GM23338 (cell line): ENCODE data around the gene CAPN10. TPM values are rescaled to one million over a fixed set of nuclear protein-coding genes. Genes with fewer than 3 reads are reported as not detected.

Experiments used
- ATAC-seq: fragments of 200-7000 bp; cut with Tn5 transposase; 3 replicates; pipeline ENCODE4 v1.9.1; 2020
- DNase-seq: peaks from one replicate; pipeline ENCODE4 v3.0.0-alpha.2; 2015; ENCODE audit warnings: low spot score
- H2AFZ ChIP-seq: fragments of 200-600 bp; sonication (generic); 2 replicates; pipeline ENCODE4 v1.8.0; 2016; ENCODE audit warnings: antibody characterized with exemption, mild to moderate bottlenecking, moderate library complexity
- H3F3A ChIP-seq: fragments of 200-600 bp; sonication (generic); replicated peaks from 2 replicates; pipeline ENCODE4 v1.8.0; 2017; ENCODE audit warnings: antibody characterized with exemption, mixed run types, low read depth
- H3K27ac ChIP-seq: fragments of 200-600 bp; sonication (generic); 2 replicates; pipeline ENCODE4 v1.6.1; 2016; ENCODE audit warnings: low read depth
- H3K27me3 ChIP-seq: fragments of 200-600 bp; sonication (generic); 2 replicates; pipeline ENCODE4 v1.8.0; 2016; ENCODE audit warnings: mild to moderate bottlenecking, mixed run types, moderate library complexity; ENCODE audit not compliant: insufficient read depth
- H3K36me3 ChIP-seq: fragments of 200-600 bp; sonication (generic); 2 replicates; pipeline ENCODE4 v1.8.0; 2016; ENCODE audit warnings: mild to moderate bottlenecking; ENCODE audit not compliant: insufficient read depth
- H3K4me1 ChIP-seq: fragments of 200-600 bp; sonication (generic); 2 replicates; pipeline ENCODE4 v1.8.0; 2016; ENCODE audit warnings: mild to moderate bottlenecking, moderate library complexity; ENCODE audit not compliant: insufficient read depth
- H3K4me2 ChIP-seq: fragments of 200-600 bp; sonication (generic); 2 replicates; pipeline ENCODE4 v1.7.1; 2017; ENCODE audit warnings: mixed run types
- H3K4me3 ChIP-seq: fragments of 200-600 bp; sonication (generic); 2 replicates; pipeline ENCODE4 v1.6.1; 2016; ENCODE audit warnings: mixed run types
- H3K79me2 ChIP-seq: fragments of 200-600 bp; sonication (generic); replicated peaks from 2 replicates; pipeline ENCODE4 v1.8.0; 2017; ENCODE audit warnings: mild to moderate bottlenecking; ENCODE audit not compliant: insufficient read depth
- H3K9me2 ChIP-seq: fragments of 200-600 bp; sonication (generic); 2 replicates; pipeline ENCODE4 v1.8.0; 2017; ENCODE audit not compliant: insufficient read depth
- H4K20me1 ChIP-seq: fragments of 200-600 bp; sonication (generic); replicated peaks from 2 replicates; pipeline ENCODE4 v1.8.0; 2017; ENCODE audit warnings: mild to moderate bottlenecking; ENCODE audit not compliant: insufficient read depth
- H3K27ac Mint-ChIP-seq: 2 replicates; pipeline ENCODE4 v1.8.0; 2020; ENCODE audit warnings: inconsistent platforms, mild to moderate bottlenecking, moderate library complexity, mixed read lengths
- H3K27me3 Mint-ChIP-seq: 3 replicates; pipeline ENCODE4 v1.8.0; 2022; ENCODE audit warnings: low read depth, mild to moderate bottlenecking, moderate library complexity, mixed read lengths, inconsistent platforms; ENCODE audit not compliant: insufficient read depth, poor library complexity
- H3K36me3 Mint-ChIP-seq: 3 replicates; pipeline ENCODE4 v1.8.0; 2021; ENCODE audit warnings: low read depth, mild to moderate bottlenecking, inconsistent platforms, moderate library complexity, mixed read lengths
- H3K4me1 Mint-ChIP-seq: 3 replicates; pipeline ENCODE4 v1.8.0; 2020; ENCODE audit warnings: mild to moderate bottlenecking, inconsistent platforms, mixed read lengths
- H3K4me3 Mint-ChIP-seq: 3 replicates; pipeline ENCODE4 v1.8.0; 2021; ENCODE audit warnings: moderate library complexity, mild to moderate bottlenecking, inconsistent platforms, mixed read lengths
- H3K9me3 Mint-ChIP-seq: 3 replicates; pipeline ENCODE4 v1.8.0; 2020; ENCODE audit warnings: moderate library complexity, mild to moderate bottlenecking, inconsistent platforms, mixed read lengths
- CREB1 ChIP-seq: fragments of 250-450 bp; sonication (Bioruptor Pico); IDR thresholded peaks from 2 replicates; pipeline ENCODE4 v1.5.0; 2020; ENCODE audit warnings: low read depth, mild to moderate bottlenecking, moderate library complexity
- EZH2 ChIP-seq: fragments of 200-600 bp; sonication (generic); IDR thresholded peaks from one replicate; pipeline ENCODE4 v1.8.0; 2017; ENCODE audit warnings: antibody characterized with exemption, mild to moderate bottlenecking, low read depth; ENCODE audit not compliant: unreplicated experiment
- EZH2phosphoT487 ChIP-seq: fragments of 200-600 bp; sonication (generic); IDR thresholded peaks from one replicate; pipeline ENCODE4 v1.8.1; 2018; ENCODE audit warnings: antibody characterized with exemption; ENCODE audit not compliant: unreplicated experiment
- JUNB ChIP-seq: IDR thresholded peaks from one replicate; pipeline ENCODE4 v1.6.1; 2016; ENCODE audit warnings: antibody characterized with exemption; ENCODE audit not compliant: unreplicated experiment
- NANOG ChIP-seq: IDR thresholded peaks from 2 replicates; pipeline ENCODE4 v1.6.1; 2016; ENCODE audit warnings: antibody characterized with exemption, borderline replicate concordance
- REST ChIP-seq: IDR thresholded peaks from one replicate; pipeline ENCODE4 v1.6.1; 2018; ENCODE audit warnings: antibody characterized with exemption; ENCODE audit not compliant: unreplicated experiment
- ZNF114 ChIP-seq: fragments of 250-450 bp; sonication (Bioruptor Pico); IDR thresholded peaks from 2 replicates; pipeline ENCODE4 v1.5.0; 2020; ENCODE audit warnings: mild to moderate bottlenecking, moderate library complexity
- ZNF331 ChIP-seq: fragments of 250-450 bp; sonication (Bioruptor Pico); IDR thresholded peaks from 2 replicates; pipeline ENCODE4 v1.5.0; 2020; ENCODE audit warnings: low read depth, mild to moderate bottlenecking, moderate library complexity
- polyA plus RNA-seq: library from polyadenylated mRNA; unstranded; fragments of >200 nt; fragmentation: Nextera tagmentation; extraction: Ambion mirVana; gene quantifications from 2 replicates; pipeline ENCODE4 v1.2.1, GENCODE V29; 2016
- total RNA-seq: library from RNA; depleted of rRNA; stranded (reverse); fragments of >200 nt; shearing (Covaris generic); gene quantifications from 2 replicates; pipeline ENCODE4 v1.2.3, GENCODE V29; 2014
- TF ChIP-seq, protein P1 (sequence below): fragments of 250-450 bp; sonication (Bioruptor Pico); IDR thresholded peaks from 2 replicates; pipeline ENCODE4 v1.5.0; 2020; ENCODE audit warnings: mild to moderate bottlenecking, moderate library complexity
- TF ChIP-seq, protein P2 (sequence below): IDR thresholded peaks from 2 replicates; pipeline ENCODE4 v1.6.1; 2016; ENCODE audit warnings: antibody characterized with exemption

CAPN10 gene
- total and polyA plus RNA-seq, 2 experiments from 2014 or later, result 30.2 to 59.8 TPM

- H3K4me3 Mint-ChIP-seq, result no peak overlapping the region
- Histone ChIP-seq H3K4me1 (no peaks in the 10 kb centered on the region), H3K4me2 (no peak overlapping the region), H4K20me1 (no peaks in the 10 kb centered on the region), H3K27me3 (no peaks in the 10 kb centered on the region), H3K27ac (no peak overlapping the region), H3F3A (no peaks in the 10 kb centered on the region), H2AFZ (no peak overlapping the region), H3K79me2 (no peaks in the 10 kb centered on the region), H3K36me3 (no peaks in the 10 kb centered on the region), H3K9me2 (no peaks in the 10 kb centered on the region), H3K4me3 (no peak overlapping the region)
- no peak for ATAC-seq
- H3K27me3 Mint-ChIP-seq, result peaks cover 2% of the 10 kb centered on the region
- TF ChIP-seq REST (no peak), ZNF114 (CRISPR knock-in tag) (no peak), EZH2phosphoT487 (no peak), NANOG (no peak), ZNF331 (CRISPR knock-in tag) (no peak), EZH2 (no peak), JUNB (no peak), CREB1 (CRISPR knock-in tag) (no peak)
- TF ChIP-seq, protein P1, sequence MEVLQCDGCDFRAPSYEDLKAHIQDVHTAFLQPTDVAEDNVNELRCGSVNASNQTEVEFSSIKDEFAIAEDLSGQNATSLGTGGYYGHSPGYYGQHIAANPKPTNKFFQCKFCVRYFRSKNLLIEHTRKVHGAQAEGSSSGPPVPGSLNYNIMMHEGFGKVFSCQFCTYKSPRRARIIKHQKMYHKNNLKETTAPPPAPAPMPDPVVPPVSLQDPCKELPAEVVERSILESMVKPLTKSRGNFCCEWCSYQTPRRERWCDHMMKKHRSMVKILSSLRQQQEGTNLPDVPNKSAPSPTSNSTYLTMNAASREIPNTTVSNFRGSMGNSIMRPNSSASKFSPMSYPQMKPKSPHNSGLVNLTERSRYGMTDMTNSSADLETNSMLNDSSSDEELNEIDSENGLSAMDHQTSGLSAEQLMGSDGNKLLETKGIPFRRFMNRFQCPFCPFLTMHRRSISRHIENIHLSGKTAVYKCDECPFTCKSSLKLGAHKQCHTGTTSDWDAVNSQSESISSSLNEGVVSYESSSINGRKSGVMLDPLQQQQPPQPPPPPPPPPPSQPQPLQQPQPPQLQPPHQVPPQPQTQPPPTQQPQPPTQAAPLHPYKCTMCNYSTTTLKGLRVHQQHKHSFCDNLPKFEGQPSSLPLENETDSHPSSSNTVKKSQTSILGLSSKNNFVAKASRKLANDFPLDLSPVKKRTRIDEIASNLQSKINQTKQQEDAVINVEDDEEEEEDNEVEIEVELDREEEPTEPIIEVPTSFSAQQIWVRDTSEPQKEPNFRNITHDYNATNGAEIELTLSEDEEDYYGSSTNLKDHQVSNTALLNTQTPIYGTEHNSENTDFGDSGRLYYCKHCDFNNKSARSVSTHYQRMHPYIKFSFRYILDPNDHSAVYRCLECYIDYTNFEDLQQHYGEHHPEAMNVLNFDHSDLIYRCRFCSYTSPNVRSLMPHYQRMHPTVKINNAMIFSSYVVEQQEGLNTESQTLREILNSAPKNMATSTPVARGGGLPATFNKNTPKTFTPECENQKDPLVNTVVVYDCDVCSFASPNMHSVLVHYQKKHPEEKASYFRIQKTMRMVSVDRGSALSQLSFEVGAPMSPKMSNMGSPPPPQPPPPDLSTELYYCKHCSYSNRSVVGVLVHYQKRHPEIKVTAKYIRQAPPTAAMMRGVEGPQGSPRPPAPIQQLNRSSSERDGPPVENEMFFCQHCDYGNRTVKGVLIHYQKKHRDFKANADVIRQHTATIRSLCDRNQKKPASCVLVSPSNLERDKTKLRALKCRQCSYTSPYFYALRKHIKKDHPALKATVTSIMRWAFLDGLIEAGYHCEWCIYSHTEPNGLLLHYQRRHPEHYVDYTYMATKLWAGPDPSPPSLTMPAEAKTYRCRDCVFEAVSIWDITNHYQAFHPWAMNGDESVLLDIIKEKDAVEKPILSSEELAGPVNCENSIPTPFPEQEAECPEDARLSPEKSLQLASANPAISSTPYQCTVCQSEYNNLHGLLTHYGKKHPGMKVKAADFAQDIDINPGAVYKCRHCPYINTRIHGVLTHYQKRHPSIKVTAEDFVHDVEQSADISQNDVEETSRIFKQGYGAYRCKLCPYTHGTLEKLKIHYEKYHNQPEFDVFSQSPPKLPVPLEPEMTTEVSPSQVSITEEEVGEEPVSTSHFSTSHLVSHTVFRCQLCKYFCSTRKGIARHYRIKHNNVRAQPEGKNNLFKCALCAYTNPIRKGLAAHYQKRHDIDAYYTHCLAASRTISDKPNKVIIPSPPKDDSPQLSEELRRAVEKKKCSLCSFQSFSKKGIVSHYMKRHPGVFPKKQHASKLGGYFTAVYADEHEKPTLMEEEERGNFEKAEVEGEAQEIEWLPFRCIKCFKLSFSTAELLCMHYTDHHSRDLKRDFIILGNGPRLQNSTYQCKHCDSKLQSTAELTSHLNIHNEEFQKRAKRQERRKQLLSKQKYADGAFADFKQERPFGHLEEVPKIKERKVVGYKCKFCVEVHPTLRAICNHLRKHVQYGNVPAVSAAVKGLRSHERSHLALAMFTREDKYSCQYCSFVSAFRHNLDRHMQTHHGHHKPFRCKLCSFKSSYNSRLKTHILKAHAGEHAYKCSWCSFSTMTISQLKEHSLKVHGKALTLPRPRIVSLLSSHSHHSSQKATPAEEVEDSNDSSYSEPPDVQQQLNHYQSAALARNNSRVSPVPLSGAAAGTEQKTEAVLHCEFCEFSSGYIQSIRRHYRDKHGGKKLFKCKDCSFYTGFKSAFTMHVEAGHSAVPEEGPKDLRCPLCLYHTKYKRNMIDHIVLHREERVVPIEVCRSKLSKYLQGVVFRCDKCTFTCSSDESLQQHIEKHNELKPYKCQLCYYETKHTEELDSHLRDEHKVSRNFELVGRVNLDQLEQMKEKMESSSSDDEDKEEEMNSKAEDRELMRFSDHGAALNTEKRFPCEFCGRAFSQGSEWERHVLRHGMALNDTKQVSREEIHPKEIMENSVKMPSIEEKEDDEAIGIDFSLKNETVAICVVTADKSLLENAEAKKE (CRISPR knock-in tag), result no peak
- TF ChIP-seq, protein P2, sequence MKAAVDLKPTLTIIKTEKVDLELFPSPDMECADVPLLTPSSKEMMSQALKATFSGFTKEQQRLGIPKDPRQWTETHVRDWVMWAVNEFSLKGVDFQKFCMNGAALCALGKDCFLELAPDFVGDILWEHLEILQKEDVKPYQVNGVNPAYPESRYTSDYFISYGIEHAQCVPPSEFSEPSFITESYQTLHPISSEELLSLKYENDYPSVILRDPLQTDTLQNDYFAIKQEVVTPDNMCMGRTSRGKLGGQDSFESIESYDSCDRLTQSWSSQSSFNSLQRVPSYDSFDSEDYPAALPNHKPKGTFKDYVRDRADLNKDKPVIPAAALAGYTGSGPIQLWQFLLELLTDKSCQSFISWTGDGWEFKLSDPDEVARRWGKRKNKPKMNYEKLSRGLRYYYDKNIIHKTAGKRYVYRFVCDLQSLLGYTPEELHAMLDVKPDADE, result no peak
- no peak overlapping the region for H3K27ac Mint-ChIP-seq
- H3K4me1 Mint-ChIP-seq, result no peaks in the 10 kb centered on the region
- DNase-seq, result no peak
- H3K36me3 Mint-ChIP-seq, result peaks cover 40% of the 10 kb centered on the region
- peaks cover 32% of the 10 kb centered on the region for H3K9me3 Mint-ChIP-seq
Measured at GRCh38 chr2:240614391-240614790, 27.9 kb downstream of the CAPN10 start.
